T47D (cell line): ENCODE data around the gene PLCG1.
A peak's percentile ranks its signal among the peaks of the same experiment; 100 is the strongest.

Experiments used
- DNase-seq, 2 experiments: peaks; one replicate each; pipeline versions ENCODE4 v3.0.0 to v3.0.0-alpha.2; 2011 to 2012; ENCODE audit warnings: low read depth in 1 of 2, low spot score in 1 of 2
- JUND ChIP-seq: IDR thresholded peaks from 2 replicates; pipeline ENCODE4 v1.6.1; 2012; ENCODE audit warnings: low read depth
- in situ Hi-C: cut with HindIII; loops from 2 replicates; pipeline ENCODE4 v1.10.0; 2016; ENCODE audit warnings: low sequenced_read_pairs, low pct_unique_long_range_greater_than_20kb

PLCG1 gene

DNA sequence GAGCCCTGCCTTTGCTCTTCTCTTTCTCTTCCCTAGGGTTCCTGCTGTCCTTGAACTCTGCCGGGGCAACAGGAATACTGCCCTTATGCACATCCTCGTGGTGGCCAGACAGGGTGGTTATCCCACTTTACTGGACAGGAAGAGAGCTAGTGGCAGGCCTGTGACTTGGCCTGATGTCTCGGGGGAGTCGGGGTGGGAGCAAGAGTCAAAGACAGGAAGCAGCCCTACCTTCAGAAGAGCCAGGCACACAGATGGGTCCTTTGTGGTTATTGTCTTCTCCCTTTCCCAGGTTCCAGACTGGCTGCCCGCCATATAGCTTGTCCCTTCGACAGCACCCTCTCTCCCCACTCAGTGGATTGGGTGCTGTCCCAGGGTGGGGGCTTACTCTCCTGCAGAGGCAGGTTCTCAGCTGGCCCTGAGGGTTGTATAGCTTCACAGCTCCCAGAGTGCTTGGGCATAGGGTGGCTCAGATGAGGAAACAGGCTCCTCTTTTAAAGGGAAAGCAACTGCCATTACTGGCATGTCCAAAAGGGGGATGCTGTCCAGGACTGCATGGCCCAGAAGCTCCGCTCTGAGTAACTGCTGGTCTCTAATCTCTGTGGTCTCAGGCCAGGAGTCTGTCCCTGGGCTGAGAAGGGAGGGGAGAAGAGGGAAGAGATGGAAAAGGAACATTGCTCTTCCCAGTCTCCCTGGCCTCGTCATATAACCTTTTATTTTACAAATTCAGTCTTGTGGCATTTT, 17.3 kb downstream of the PLCG1 start:
- in situ Hi-C loops = no loop called here
- no peak for DNase-seq
- TF ChIP-seq JUND = no peak

DNA sequence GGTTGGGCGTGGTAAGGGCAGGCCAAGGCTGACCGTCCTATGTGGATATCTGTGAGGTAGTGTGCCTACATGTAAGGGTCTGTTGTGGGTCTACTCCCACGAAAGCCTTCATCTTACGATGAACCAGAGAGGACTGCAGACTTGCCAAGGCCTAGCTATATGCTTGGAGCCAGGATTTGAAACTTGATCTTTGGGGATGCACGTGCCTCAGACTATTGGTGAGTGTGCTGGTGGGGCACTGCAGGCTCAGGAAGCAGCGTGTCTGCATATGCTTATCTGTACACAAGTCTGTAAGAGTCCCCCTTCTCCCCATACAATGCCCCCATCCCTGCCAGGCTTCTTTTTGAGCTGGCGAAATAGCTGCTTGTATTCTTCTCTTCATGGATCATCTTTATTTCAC, 17.9 kb downstream of the PLCG1 start:
- DNase-seq = no peak
- in situ Hi-C loops = no loop called here
- no peak for TF ChIP-seq JUND

- in situ Hi-C loops = no loop called here
- no peak for DNase-seq
- TF ChIP-seq JUND = no peak
Measured at GRCh38 chr20:41158082-41158625, 20.8 kb downstream of the PLCG1 start.

DNA sequence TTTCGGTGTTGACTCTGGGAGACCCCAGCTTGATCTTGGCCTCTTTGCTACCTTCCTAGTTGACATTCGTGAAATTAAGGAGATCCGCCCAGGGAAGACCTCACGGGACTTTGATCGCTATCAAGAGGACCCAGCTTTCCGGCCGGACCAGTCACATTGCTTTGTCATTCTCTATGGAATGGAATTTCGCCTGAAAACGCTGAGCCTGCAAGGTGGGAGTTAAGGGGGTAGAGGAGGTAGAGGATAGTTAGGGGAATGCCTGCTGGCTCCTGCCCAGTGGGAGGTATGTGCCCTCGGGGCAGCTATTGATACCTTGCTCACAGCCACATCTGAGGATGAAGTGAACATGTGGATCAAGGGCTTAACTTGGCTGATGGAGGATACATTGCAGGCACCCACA, 22.2 kb downstream of the PLCG1 start:
- peak in 1 of 2 experiments; percentile 35 for DNase-seq
- in situ Hi-C loops = no loop called here
- TF ChIP-seq JUND = no peak

- in situ Hi-C loops = no loop called here
- TF ChIP-seq JUND = no peak
- no peak for DNase-seq
Measured at GRCh38 chr20:41160686-41161085, 23.3 kb downstream of the PLCG1 start.

- TF ChIP-seq JUND = no peak
- DNase-seq = peak in 1 of 2 experiments; percentile 30
- in situ Hi-C loops = no loop called here
Measured at GRCh38 chr20:41161886-41162285, 24.5 kb downstream of the PLCG1 start.

DNA sequence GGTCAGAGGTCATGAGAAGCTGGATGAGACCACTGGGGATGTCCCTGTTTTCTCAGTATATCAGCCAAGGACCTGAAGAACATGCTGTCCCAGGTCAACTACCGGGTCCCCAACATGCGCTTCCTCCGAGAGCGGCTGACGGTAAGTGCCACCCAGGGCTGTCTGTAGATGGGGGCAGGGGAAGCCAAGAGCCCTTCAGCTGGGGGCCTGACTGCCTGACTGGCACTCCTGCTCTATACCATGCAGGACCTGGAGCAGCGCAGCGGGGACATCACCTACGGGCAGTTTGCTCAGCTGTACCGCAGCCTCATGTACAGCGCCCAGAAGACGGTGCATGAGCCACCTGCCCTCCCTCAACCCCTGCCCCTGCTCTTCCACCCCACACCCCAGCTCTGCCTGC, 25.1 kb downstream of the PLCG1 start:
- no peak for DNase-seq
- in situ Hi-C loops = no loop called here
- TF ChIP-seq JUND = no peak

GRCh38 chr20:41163821-41164220, 26.5 kb downstream of the PLCG1 start:
- DNase-seq = no peak
- in situ Hi-C loops = no loop called here
- TF ChIP-seq JUND = no peak

DNA sequence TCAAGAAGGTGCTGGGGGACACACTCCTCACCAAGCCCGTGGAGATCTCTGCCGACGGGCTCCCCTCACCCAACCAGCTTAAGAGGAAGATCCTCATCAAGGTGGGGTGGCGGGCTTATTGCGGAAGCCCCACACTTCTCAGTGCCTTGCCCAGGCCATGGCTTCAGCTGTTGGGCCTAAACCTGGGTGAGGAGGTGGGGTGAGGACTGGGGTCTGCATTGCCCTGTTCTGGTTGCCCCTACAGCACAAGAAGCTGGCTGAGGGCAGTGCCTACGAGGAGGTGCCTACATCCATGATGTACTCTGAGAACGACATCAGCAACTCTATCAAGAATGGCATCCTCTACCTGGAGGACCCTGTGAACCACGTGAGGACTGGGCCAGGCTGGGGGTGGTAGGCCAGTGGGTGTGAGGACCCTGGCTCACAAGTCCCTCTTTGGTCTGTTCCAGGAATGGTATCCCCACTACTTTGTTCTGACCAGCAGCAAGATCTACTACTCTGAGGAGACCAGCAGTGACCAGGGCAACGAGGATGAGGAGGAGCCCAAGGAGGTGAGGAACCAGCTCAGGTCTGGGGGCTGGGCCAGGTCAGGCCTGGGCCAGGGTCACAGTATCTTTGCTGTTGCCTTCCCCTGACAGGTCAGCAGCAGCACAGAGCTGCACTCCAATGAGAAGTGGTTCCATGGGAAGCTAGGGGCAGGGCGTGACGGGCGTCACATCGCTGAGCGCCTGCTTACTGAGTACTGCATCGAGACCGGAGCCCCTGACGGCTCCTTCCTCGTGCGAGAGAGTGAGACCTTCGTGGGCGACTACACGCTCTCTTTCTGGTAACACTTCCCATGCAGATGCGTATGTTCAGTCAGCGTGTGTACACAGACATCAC, 27.9 kb downstream of the PLCG1 start:
- in situ Hi-C loops = no loop called here
- no peak for DNase-seq
- no peak for TF ChIP-seq JUND

DNA sequence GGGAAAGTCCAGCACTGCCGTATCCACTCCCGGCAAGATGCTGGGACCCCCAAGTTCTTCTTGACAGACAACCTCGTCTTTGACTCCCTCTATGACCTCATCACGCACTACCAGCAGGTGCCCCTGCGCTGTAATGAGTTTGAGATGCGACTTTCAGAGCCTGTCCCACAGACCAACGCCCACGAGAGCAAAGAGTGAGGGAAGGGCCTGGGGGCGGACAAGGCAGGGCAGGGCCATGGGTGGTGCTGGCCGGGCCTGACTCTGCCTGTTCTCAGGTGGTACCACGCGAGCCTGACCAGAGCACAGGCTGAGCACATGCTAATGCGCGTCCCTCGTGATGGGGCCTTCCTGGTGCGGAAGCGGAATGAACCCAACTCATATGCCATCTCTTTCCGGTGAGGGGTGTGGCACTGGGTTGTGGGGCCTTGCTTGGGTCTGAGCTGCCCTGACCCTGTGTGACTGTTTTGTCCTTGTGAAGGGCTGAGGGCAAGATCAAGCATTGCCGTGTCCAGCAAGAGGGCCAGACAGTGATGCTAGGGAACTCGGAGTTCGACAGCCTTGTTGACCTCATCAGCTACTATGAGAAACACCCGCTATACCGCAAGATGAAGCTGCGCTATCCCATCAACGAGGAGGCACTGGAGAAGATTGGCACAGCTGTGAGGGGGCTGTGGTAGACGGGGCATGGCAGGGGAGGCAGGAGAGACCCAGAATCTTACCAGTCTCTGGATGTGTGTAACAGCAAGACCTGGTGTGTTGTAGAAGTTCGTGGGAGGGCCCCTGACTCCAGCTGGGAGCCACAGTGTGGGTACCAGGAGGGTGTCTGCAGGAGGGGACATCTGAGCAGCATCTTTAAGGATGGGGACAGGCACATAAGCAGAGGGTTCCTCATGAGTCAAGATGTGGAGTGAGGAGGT, 29.1 kb downstream of the PLCG1 start:
- in situ Hi-C loops = no loop called here
- no peak for TF ChIP-seq JUND
- DNase-seq = no peak

- in situ Hi-C loops = no loop called here
- no peak for TF ChIP-seq JUND
- no peak for DNase-seq
Measured at GRCh38 chr20:41167118-41167470, 29.8 kb downstream of the PLCG1 start.
